HepG2 (cell line): ENCODE results near the gene COMP. TPM values are rescaled to one million over a fixed set of nuclear protein-coding genes. Genes with fewer than 3 reads are reported as not detected.
A peak's percentile ranks its signal among the peaks of the same experiment; 100 is the strongest.

Experiments used
- CBX1 ChIP-seq: IDR thresholded peaks from one replicate; pipeline ENCODE4 v1.6.1; 2016; ENCODE audit warnings: antibody characterized with exemption, low read depth
- CC2D1A ChIP-seq: sonication (generic); formaldehyde crosslinking; IDR thresholded peaks from 2 replicates; pipeline ENCODE4 v1.8.1; 2023; ENCODE audit warnings: mild to moderate bottlenecking, missing genetic modification reagents
- CHD4 ChIP-seq: fragments of 200-600 bp; sonication (generic); IDR thresholded peaks from 2 replicates; pipeline ENCODE4 v1.7.0; 2017; ENCODE audit warnings: mild to moderate bottlenecking, low read length, borderline replicate concordance
- EP300 ChIP-seq, 3 experiments: sonication (generic) in 1 of 3; formaldehyde crosslinking in 1 of 3; IDR thresholded peaks; 2 replicates each; pipeline versions ENCODE4 v1.5.1 to v1.6.1; 2011 to 2020; ENCODE audit warnings: low read depth in 2 of 3, low read length in 2 of 3, borderline replicate concordance in 1 of 3, improper control_type of control experiment in 1 of 3, mild to moderate bottlenecking in 1 of 3, missing genetic modification reagents in 1 of 3, moderate library complexity in 1 of 3
- FOXA3 ChIP-seq: IDR thresholded peaks from 2 replicates; pipeline ENCODE4 v1.6.1; 2016; ENCODE audit warnings: missing genetic modification reagents, missing compliant biosample characterization
- HDAC2 ChIP-seq: sonication (generic); formaldehyde crosslinking; IDR thresholded peaks from 2 replicates; pipeline ENCODE4 v1.4.0; 2020; ENCODE audit warnings: missing genetic modification reagents
- NR2F6 ChIP-seq, 2 experiments: IDR thresholded peaks; 2 replicates each; pipeline ENCODE4 v1.6.1; 2016; ENCODE audit warnings: antibody characterized with exemption in 1 of 2, mild to moderate bottlenecking in 1 of 2
- POLR2AphosphoS2 ChIP-seq: IDR thresholded peaks from 2 replicates; pipeline ENCODE4 v1.6.1; 2011; ENCODE audit warnings: low read depth, low read length, improper control_type of control experiment
- PPARG ChIP-seq: conservative IDR thresholded peaks from 2 replicates; pipeline ENCODE4 v1.6.1; 2016; ENCODE audit warnings: missing biosample characterization, missing genetic modification reagents
- RXRB ChIP-seq: IDR thresholded peaks from 2 replicates; pipeline ENCODE4 v1.6.1; 2016; ENCODE audit warnings: borderline replicate concordance, missing genetic modification reagents, missing compliant biosample characterization
- SOX5 ChIP-seq: IDR thresholded peaks from 2 replicates; pipeline ENCODE4 v1.6.1; 2016; ENCODE audit warnings: borderline replicate concordance
- SPEN ChIP-seq: sonication (generic); formaldehyde crosslinking; IDR thresholded peaks from 2 replicates; pipeline ENCODE4 v1.5.1; 2020; ENCODE audit warnings: low read depth, mild to moderate bottlenecking, missing genetic modification reagents
- ZIK1 ChIP-seq: sonication (generic); formaldehyde crosslinking; IDR thresholded peaks from 2 replicates; pipeline ENCODE4 v1.5.0; 2020; ENCODE audit warnings: mild to moderate bottlenecking, low read depth, missing genetic modification reagents, borderline replicate concordance
- ZNF180 ChIP-seq: sonication (generic); formaldehyde crosslinking; IDR thresholded peaks from 2 replicates; pipeline ENCODE4 v1.4.0; 2020; ENCODE audit warnings: low read depth, missing genetic modification reagents, borderline replicate concordance
- ZNF577 ChIP-seq: sonication (generic); formaldehyde crosslinking; IDR thresholded peaks from 2 replicates; pipeline ENCODE4 v1.4.0; 2020; ENCODE audit warnings: mild to moderate bottlenecking, low read depth, missing genetic modification reagents, borderline replicate concordance
- ZNF614 ChIP-seq: IDR thresholded peaks from 2 replicates; pipeline ENCODE4 v1.6.1; 2018; ENCODE audit warnings: missing biosample characterization, missing genetic modification reagents, inconsistent platforms, borderline replicate concordance
- polyA plus RNA-seq, 8 experiments: library from polyadenylated mRNA; depleted of rRNA in 3 of 8; stranded (reverse) in 7 of 8; unstranded in 1 of 8; fragments of >200 nt; fragmentation: Illumina TruSeq in 4 of 8; extraction: Trizol in 4 of 8; gene quantifications; 2 replicates each; pipeline versions ENCODE4 v1.2.1 to v1.2.3, GENCODE V29; 2011 to 2016; ENCODE audit warnings: low read depth in 4 of 8, missing spikeins in 1 of 8, mixed read lengths in 1 of 8; ENCODE audit not compliant: insufficient read depth in 1 of 8
- total RNA-seq, 5 experiments: library from RNA; depleted of rRNA; stranded (reverse); fragments of >200 nt; fragmentation: Illumina TruSeq; extraction: Trizol; gene quantifications; 2 replicates each; pipeline ENCODE4 v1.2.3, GENCODE V29; 2016; ENCODE audit warnings: low read depth in 1 of 5
- TF ChIP-seq, protein P1 (sequence below): sonication (generic); formaldehyde crosslinking; IDR thresholded peaks from 2 replicates; pipeline ENCODE4 v1.5.0; 2020; ENCODE audit warnings: mild to moderate bottlenecking, missing genetic modification reagents, borderline replicate concordance
- TF ChIP-seq, protein P2 (sequence below): sonication (generic); formaldehyde crosslinking; IDR thresholded peaks from 2 replicates; pipeline ENCODE4 v1.4.0; 2020; ENCODE audit warnings: missing genetic modification reagents

The COMP gene
- total and polyA plus RNA-seq, 2 of the 13 experiments (the other 11 are each of a cell fraction or from before 2014, with no cell fraction given), result 0.04 to 0.13 TPM

DNA sequence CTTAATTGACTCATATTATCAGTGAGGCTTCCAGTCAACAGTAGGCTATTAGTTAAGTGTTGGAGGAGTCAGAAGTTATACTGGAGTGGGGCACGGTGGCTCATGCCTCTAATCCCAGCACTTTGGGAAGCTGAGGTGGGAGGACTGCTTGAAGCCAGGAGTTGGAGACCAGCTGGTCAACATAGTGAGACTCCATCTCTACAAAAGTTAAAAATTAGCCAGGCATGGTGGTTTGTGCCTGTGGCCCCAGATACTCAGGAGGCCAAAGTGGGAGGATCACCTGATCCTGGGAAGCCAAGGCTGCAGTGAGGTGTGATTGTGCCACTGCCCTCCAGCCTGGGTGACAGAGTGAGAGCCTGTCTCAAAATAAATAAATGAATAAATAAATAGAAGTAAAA, 53.2 kb downstream of the COMP start (continued):
- peak; percentile 54; the same call in 1 of the 2 replicates for TF ChIP-seq SOX5 (CRISPR knock-in tag)
- TF ChIP-seq, protein P1, sequence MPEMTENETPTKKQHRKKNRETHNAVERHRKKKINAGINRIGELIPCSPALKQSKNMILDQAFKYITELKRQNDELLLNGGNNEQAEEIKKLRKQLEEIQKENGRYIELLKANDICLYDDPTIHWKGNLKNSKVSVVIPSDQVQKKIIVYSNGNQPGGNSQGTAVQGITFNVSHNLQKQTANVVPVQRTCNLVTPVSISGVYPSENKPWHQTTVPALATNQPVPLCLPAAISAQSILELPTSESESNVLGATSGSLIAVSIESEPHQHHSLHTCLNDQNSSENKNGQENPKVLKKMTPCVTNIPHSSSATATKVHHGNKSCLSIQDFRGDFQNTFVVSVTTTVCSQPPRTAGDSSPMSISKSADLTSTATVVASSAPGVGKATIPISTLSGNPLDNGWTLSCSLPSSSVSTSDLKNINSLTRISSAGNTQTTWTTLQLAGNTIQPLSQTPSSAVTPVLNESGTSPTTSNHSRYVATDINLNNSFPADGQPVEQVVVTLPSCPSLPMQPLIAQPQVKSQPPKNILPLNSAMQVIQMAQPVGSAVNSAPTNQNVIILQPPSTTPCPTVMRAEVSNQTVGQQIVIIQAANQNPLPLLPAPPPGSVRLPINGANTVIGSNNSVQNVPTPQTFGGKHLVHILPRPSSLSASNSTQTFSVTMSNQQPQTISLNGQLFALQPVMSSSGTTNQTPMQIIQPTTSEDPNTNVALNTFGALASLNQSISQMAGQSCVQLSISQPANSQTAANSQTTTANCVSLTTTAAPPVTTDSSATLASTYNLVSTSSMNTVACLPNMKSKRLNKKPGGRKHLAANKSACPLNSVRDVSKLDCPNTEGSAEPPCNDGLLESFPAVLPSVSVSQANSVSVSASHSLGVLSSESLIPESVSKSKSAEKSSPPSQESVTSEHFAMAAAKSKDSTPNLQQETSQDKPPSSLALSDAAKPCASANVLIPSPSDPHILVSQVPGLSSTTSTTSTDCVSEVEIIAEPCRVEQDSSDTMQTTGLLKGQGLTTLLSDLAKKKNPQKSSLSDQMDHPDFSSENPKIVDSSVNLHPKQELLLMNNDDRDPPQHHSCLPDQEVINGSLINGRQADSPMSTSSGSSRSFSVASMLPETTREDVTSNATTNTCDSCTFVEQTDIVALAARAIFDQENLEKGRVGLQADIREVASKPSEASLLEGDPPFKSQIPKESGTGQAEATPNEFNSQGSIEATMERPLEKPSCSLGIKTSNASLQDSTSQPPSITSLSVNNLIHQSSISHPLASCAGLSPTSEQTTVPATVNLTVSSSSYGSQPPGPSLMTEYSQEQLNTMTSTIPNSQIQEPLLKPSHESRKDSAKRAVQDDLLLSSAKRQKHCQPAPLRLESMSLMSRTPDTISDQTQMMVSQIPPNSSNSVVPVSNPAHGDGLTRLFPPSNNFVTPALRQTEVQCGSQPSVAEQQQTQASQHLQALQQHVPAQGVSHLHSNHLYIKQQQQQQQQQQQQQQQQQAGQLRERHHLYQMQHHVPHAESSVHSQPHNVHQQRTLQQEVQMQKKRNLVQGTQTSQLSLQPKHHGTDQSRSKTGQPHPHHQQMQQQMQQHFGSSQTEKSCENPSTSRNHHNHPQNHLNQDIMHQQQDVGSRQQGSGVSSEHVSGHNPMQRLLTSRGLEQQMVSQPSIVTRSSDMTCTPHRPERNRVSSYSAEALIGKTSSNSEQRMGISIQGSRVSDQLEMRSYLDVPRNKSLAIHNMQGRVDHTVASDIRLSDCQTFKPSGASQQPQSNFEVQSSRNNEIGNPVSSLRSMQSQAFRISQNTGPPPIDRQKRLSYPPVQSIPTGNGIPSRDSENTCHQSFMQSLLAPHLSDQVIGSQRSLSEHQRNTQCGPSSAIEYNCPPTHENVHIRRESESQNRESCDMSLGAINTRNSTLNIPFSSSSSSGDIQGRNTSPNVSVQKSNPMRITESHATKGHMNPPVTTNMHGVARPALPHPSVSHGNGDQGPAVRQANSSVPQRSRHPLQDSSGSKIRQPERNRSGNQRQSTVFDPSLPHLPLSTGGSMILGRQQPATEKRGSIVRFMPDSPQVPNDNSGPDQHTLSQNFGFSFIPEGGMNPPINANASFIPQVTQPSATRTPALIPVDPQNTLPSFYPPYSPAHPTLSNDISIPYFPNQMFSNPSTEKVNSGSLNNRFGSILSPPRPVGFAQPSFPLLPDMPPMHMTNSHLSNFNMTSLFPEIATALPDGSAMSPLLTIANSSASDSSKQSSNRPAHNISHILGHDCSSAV, result no peak
- TF ChIP-seq ZNF180 (CRISPR knock-in tag), result no peak
- TF ChIP-seq POLR2AphosphoS2, result no peak
- no peak for TF ChIP-seq NR2F6 (IDR thresholded peaks at IDR 0.05)
- peak; percentile 58; the same call in 1 of the 2 replicates for TF ChIP-seq NR2F6 (CRISPR knock-in tag; IDR thresholded peaks at IDR 0.05)
- TF ChIP-seq CC2D1A (CRISPR knock-in tag), result no peak
- TF ChIP-seq PPARG (CRISPR knock-in tag), result 0 out of 2 replicates have a peak, but pooled peaks have one; percentile 12
- TF ChIP-seq, protein P2, sequence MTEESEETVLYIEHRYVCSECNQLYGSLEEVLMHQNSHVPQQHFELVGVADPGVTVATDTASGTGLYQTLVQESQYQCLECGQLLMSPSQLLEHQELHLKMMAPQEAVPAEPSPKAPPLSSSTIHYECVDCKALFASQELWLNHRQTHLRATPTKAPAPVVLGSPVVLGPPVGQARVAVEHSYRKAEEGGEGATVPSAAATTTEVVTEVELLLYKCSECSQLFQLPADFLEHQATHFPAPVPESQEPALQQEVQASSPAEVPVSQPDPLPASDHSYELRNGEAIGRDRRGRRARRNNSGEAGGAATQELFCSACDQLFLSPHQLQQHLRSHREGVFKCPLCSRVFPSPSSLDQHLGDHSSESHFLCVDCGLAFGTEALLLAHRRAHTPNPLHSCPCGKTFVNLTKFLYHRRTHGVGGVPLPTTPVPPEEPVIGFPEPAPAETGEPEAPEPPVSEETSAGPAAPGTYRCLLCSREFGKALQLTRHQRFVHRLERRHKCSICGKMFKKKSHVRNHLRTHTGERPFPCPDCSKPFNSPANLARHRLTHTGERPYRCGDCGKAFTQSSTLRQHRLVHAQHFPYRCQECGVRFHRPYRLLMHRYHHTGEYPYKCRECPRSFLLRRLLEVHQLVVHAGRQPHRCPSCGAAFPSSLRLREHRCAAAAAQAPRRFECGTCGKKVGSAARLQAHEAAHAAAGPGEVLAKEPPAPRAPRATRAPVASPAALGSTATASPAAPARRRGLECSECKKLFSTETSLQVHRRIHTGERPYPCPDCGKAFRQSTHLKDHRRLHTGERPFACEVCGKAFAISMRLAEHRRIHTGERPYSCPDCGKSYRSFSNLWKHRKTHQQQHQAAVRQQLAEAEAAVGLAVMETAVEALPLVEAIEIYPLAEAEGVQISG, result 0 out of 2 replicates have a peak, but pooled peaks have one; percentile 18
- TF ChIP-seq HDAC2 (CRISPR knock-in tag), result peak; percentile 72; the same call in 1 of the 2 replicates
- peak; percentile 51; the same call in 1 of the 2 replicates for TF ChIP-seq RXRB (CRISPR knock-in tag)
- TF ChIP-seq SPEN (CRISPR knock-in tag), result peak; percentile 66; the same call in 1 of the 2 replicates
- TF ChIP-seq CBX1, result no peak
- peak; percentile 42; the same call in 1 of the 2 replicates for TF ChIP-seq CHD4
- TF ChIP-seq FOXA3 (CRISPR knock-in tag), result peak; percentile 42
- TF ChIP-seq EP300 (IDR thresholded peaks at IDR 0.05; ENCODE audit: low read depth in 2 of 2, low read length in 2 of 2), result peak in 1 of 2 experiments; percentile 46; a peak in 1 of 4 replicates
- no peak for TF ChIP-seq EP300 (CRISPR knock-in tag; IDR thresholded peaks at IDR 0.05; ENCODE audit: borderline replicate concordance)
- no peak for TF ChIP-seq ZNF577 (CRISPR knock-in tag)
- TF ChIP-seq ZIK1, result no peak
- TF ChIP-seq ZNF614, result peak; percentile 56; the same call in 1 of the 2 replicates
